ENCODE data around the gene ALDH1L2. TPM values are rescaled to one million over a fixed set of nuclear protein-coding genes. Genes with fewer than 3 reads are reported as not detected.

ALDH1L2 gene
- total RNA-seq, 2 donors from 2014 or later: 0.22 to 0.27 TPM

- no peak for DNase-seq
- WGBS, 2 experiments (ENCODE audit: insufficient coverage in 1 of 2, insufficient read length in 1 of 2): 93 to 94% methylated on average over 3 to 4 of the region's 4 CpGs
- no peak overlapping the region for H3K9ac ChIP-seq (ENCODE audit: extremely low read depth, low read length, poor library complexity, severe bottlenecking)
- H3K27me3 ChIP-seq (ENCODE audit: control insufficient read depth, insufficient read depth, low read length, poor library complexity, severe bottlenecking): no peaks in the 10 kb centered on the region
- Mint-ChIP-seq H3K27ac (no peak overlapping the region), H3K4me1 (no peaks in the 10 kb centered on the region), H3K36me3 (ENCODE audit: low read depth) (peaks cover 30% of the 10 kb centered on the region), H3K4me3 (no peak overlapping the region), H3K9me3 (peaks cover 5% of the 10 kb centered on the region), H3K27me3 (ENCODE audit: insufficient read depth) (no peaks in the 10 kb centered on the region)
- H3K36me3 ChIP-seq (ENCODE audit: control insufficient read depth, insufficient read depth, low read length): peaks cover 15% of the 10 kb centered on the region
- no peaks in the 10 kb centered on the region for H3K9me3 ChIP-seq (ENCODE audit: control insufficient read depth, low read length)
- no peak overlapping the region for H3K27ac ChIP-seq (ENCODE audit: low read depth, low read length)
- TF ChIP-seq, protein P1, sequence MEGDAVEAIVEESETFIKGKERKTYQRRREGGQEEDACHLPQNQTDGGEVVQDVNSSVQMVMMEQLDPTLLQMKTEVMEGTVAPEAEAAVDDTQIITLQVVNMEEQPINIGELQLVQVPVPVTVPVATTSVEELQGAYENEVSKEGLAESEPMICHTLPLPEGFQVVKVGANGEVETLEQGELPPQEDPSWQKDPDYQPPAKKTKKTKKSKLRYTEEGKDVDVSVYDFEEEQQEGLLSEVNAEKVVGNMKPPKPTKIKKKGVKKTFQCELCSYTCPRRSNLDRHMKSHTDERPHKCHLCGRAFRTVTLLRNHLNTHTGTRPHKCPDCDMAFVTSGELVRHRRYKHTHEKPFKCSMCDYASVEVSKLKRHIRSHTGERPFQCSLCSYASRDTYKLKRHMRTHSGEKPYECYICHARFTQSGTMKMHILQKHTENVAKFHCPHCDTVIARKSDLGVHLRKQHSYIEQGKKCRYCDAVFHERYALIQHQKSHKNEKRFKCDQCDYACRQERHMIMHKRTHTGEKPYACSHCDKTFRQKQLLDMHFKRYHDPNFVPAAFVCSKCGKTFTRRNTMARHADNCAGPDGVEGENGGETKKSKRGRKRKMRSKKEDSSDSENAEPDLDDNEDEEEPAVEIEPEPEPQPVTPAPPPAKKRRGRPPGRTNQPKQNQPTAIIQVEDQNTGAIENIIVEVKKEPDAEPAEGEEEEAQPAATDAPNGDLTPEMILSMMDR (conservative IDR thresholded peaks at IDR 0.05): no peak
- no peaks in the 10 kb centered on the region for H3K4me1 ChIP-seq (ENCODE audit: control insufficient read depth, insufficient read depth, low read length)
- no peak overlapping the region for H3K4me3 ChIP-seq (ENCODE audit: low read length)
Measured at GRCh38 chr12:105018012-105018411, 66.2 kb downstream of the ALDH1L2 start.

GRCh38 chr12:105015543-105015942 is 68.7 kb downstream of the ALDH1L2 start:
- Histone ChIP-seq H3K27ac (ENCODE audit: low read depth, low read length) (no peak overlapping the region), H3K9me3 (ENCODE audit: control insufficient read depth, low read length) (peaks cover 4% of the 10 kb centered on the region), H3K9ac (ENCODE audit: extremely low read depth, low read length, poor library complexity, severe bottlenecking) (no peak overlapping the region), H3K27me3 (ENCODE audit: control insufficient read depth, insufficient read depth, low read length, poor library complexity, severe bottlenecking) (no peaks in the 10 kb centered on the region), H3K36me3 (ENCODE audit: control insufficient read depth, insufficient read depth, low read length) (peaks cover 24% of the 10 kb centered on the region), H3K4me3 (ENCODE audit: low read length) (no peak overlapping the region), H3K4me1 (ENCODE audit: control insufficient read depth, insufficient read depth, low read length) (no peaks in the 10 kb centered on the region)
- DNase-seq: no peak
- Mint-ChIP-seq H3K27ac (no peak overlapping the region), H3K9me3 (peaks cover 24% of the 10 kb centered on the region), H3K4me3 (no peak overlapping the region), H3K27me3 (ENCODE audit: insufficient read depth) (no peaks in the 10 kb centered on the region), H3K4me1 (no peaks in the 10 kb centered on the region), H3K36me3 (ENCODE audit: low read depth) (peaks cover 55% of the 10 kb centered on the region)
- TF ChIP-seq, protein P1 (conservative IDR thresholded peaks at IDR 0.05): no peak
- WGBS, 2 experiments (ENCODE audit: insufficient coverage in 1 of 2, insufficient read length in 1 of 2): 98 to 100% methylated on average over 4 of the region's 4 CpGs

DNA sequence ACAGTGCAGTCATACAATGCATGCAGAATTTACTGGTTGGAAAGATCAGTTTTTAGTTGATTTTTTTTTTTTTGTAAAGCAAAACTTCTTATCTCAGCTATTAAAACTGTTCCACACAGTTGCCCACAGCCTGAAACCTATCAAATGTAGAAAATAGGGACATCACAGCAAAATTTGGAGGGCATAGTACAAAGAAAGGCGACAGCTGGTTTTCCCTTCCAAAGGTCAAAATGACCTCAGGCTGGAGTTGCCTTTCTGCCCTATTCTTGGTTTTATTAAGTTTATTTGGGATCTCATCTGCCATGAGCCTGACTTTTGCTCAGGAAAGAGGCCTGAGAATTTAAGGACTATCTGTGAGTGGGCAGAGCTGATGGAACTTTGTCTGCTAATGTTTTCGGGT is 69.7 kb downstream of the ALDH1L2 start:
- Mint-ChIP-seq H3K4me1 (no peaks in the 10 kb centered on the region), H3K9me3 (peaks cover 34% of the 10 kb centered on the region), H3K4me3 (no peak overlapping the region), H3K36me3 (ENCODE audit: low read depth) (peaks cover 65% of the 10 kb centered on the region), H3K27me3 (ENCODE audit: insufficient read depth) (no peaks in the 10 kb centered on the region), H3K27ac (no peak overlapping the region)
- Histone ChIP-seq H3K4me3 (ENCODE audit: low read length) (no peak overlapping the region), H3K9ac (ENCODE audit: extremely low read depth, low read length, poor library complexity, severe bottlenecking) (no peak overlapping the region), H3K4me1 (ENCODE audit: control insufficient read depth, insufficient read depth, low read length) (no peaks in the 10 kb centered on the region), H3K9me3 (ENCODE audit: control insufficient read depth, low read length) (peaks cover 4% of the 10 kb centered on the region), H3K27me3 (ENCODE audit: control insufficient read depth, insufficient read depth, low read length, poor library complexity, severe bottlenecking) (no peaks in the 10 kb centered on the region), H3K27ac (ENCODE audit: low read depth, low read length) (no peak overlapping the region), H3K36me3 (ENCODE audit: control insufficient read depth, insufficient read depth, low read length) (peaks cover 24% of the 10 kb centered on the region)
- DNase-seq: no peak
- WGBS, 2 experiments (ENCODE audit: insufficient coverage in 1 of 2, insufficient read length in 1 of 2): 98% methylated on average over 2 of the region's 2 CpGs; no CpG with 5 or more reads in 1 of the 2 experiments
- TF ChIP-seq, protein P1 (conservative IDR thresholded peaks at IDR 0.05): no peak
